ENCODE results near the gene TRPC5OS.

Gene TRPC5OS

DNA sequence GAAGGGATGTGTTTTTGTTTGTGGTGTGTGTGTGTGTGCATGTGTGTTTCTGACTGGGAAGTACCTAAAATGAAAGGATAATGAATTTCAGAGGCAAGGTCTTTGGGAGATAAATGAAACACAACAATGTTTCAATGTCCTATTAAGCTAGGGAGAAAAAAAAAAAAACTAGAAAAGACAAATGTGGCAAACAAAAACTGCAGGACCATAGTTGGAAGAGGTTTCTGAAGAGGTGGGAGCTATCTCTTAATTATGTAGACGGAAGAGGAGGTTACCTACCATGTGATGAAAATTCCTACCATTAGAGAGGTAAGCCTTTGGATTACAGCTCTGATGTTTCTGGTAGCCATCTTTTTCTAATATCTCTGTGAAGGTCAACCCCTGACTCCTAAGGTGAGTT is at the start of gene TRPC5OS:
Gene TRPC5OS, plus strand, starts transcription at position 301 of the 400 bp plus-strand sequence. CDS start 25,669 bp downstream, outside the sequence.
- DNase-seq (ENCODE audit: low read depth) = no peak

DNA sequence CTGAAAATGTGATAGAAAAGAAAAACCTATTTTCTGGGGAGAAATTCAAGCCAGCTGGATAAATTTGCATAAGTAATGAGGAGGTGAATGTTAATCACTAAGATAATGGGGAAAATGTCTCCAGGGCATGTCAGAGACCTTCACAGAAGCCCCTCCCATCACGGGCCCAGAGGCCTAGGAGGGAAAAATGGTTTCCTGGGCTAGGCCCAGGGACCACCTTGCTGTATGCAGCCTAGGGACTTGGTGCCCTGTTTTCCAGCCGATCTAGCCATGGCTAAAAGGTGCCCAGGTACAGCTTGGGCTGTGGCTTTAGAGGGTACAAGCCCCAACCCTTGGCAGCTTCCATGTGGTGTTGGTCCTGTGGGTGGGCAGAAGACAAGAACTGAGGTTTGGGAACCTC is 46.6 kb upstream of the TRPC5OS start:
- no peak for DNase-seq (ENCODE audit: low read depth)

- DNase-seq (ENCODE audit: low read depth) = no peak
These were observed 45.4 kb upstream of the TRPC5OS start for GRCh38 chrX:111830571-111830970.

GRCh38 chrX:111831343-111831742 is 44.6 kb upstream of the TRPC5OS start:
- DNase-seq (ENCODE audit: low read depth) = no peak

GRCh38 chrX:111837197-111837596 is 38.8 kb upstream of the TRPC5OS start:
- no peak for DNase-seq (ENCODE audit: low read depth)

GRCh38 chrX:111847491-111848133 is 28.4 kb upstream of the TRPC5OS start:
- no peak for DNase-seq (ENCODE audit: low read depth)

- no peak for DNase-seq (ENCODE audit: low read depth)
These were observed 27.4 kb upstream of the TRPC5OS start for GRCh38 chrX:111848541-111848940.

DNA sequence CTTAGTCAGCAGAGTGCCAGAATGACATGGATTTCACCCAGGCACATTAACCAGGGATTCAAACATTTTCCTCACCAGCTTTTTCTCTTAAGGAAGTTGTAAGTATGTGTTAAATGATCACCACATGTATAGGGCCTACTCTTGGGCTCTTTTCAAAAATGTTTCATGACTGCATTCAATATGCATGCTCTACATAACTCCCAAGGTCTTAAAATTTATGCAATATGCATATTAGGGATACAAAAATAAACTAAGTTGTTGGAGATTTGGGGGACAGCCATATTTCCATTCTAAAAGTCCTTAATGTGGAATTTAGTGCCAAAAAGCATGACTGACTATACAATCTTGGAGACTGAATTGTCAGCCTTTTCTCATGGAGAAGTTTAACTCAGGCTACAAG is 25.0 kb upstream of the TRPC5OS start:
- no peak for DNase-seq (ENCODE audit: low read depth)

DNA sequence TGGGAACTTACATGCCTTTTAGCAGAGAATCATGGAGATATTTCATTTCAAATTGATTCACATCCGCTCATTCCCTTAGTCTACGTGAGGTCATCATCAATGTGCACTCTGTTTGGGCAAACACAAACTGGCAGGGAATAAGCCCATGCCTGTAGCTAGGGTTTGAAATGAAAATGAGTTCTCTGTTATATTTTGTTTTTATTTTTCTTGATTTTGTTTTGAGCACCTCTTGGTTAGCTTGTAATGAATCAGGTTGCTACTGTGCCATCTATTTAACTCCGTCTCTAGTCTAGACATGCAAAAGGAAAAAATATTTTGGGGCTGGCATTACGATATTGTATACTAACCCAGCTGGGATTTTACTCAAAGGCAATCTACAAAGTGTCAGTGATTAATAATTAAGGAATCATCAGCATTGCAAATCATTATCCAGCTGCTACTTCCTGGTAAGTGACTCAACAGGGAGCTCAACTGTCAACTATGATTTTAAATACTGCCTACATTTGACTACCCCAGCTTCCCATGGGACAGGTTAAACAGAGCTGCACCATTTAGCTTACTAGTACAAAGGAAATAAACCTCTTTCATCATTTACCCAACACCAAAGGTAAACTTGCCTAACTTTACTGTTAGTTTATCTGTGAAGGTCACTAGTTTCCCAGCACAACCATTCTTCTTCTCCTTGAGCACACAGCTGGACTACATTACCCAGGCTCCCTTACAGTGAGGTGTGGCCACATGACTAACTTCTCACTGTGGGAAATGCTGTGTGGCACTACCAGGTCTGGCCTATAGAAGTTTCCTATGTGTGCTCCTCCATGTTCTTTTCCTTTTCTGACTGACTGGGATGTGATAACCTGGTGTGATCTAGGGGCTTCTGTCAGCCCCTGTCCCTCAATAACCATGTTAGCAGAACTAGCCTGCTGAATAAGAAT is 21.2 kb upstream of the TRPC5OS start:
- no peak for DNase-seq (ENCODE audit: low read depth)

- DNase-seq (ENCODE audit: low read depth) = no peak
These were observed 18.4 kb upstream of the TRPC5OS start for GRCh38 chrX:111857534-111858060.

- no peak for DNase-seq (ENCODE audit: low read depth)
These were observed 14.4 kb upstream of the TRPC5OS start for GRCh38 chrX:111861605-111862004.

DNA sequence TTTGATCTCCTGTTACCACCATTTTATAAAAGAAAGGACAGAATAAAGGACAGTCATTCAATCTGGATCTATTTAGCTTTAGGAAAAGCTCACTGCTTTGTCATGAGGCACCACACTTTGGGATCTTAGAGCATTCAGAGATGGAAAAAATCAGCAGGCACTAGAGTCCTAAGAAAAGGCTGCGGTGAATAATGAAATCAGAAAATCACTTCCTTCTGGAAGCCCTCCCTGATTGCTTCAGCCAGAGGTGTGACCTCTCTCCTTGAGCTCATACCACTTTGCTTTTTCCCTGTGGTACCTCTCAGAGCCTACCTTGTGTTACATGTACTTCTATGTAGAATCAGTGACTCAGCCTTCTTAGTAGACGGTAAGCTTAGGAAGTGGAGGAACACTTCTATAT is 8.7 kb upstream of the TRPC5OS start:
- DNase-seq (ENCODE audit: low read depth) = no peak

DNA sequence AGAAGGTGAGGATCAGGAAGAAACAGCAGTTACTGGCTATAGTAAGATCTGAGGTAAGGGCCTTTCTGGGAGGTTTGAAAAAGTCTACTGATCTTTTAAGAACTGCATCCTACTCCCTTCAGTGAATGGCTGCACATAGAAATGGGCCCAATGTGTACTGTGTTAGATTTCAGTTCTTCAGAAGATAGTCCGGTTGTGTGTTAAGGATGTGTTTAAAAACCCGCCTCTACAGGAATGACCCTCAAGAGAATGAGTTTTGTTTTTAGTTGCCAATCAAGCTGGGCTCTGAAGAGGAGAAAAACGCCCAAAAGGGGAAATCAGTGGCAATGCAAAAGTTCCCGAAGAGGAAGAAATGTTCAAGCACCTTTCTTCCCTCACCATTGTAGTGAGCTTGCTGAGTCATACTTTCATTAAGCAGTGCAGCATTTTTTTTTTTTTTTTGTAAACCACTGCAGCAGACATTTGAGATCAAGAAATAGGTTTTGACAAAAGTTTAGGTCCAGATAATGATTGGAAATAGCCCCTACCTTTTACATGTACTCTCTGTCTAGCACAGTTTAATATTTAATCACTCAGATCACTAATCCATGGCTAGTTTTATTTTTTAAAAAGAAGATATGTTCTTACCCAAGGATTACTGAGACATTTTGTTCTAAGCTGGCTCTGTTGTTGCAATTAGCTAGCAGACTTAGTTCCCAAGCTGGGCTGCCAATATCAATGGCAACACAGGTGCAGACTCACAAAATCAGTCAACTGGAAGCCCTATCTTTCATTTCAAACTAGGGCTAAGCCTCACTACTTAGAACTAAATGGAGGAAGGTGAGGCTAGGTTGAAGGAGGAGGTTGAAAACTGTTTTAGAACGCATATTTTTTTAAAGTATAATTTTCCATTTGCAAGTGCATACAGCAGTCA is 7.0 kb upstream of the TRPC5OS start:
- DNase-seq (ENCODE audit: low read depth) = no peak

DNA sequence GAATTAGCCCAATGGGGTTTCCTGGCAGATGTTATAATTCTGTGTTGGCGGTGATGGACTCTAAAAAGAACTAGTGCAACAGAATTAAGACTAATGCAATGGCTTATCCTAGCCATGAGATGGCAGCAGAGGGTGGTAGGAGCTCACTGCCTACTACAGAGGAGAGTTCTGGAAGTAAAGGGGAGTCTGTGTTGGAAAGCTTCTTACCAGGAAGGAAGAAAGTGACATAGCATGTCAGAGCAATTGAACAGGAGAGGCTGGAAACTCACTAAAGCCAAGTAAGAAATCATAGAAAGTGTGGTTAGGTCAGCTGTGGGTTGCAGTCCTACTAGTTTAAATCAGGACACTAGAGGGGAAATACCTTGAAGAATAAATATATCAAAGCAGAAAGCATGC is 6.3 kb upstream of the TRPC5OS start:
- peak; percentile 24 for DNase-seq (ENCODE audit: low read depth)

DNA sequence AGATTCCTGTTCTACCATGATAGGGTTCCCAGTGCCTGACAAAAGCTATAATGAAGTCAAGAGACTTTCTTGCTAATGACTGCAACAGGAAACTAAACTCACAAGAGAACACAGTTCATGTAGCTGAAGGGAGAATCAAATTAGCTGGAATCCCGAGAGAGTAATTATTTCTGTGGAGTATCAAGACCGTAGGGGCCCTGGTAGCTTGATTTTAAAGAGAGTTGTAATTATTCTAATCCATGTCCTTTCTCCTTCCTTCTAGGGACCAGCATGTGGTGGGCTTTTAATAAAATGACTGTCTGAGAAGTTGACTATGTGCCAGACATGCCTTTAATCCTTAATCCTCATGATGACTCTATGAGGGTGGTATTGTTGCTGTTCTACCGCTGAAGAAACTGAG is 1.7 kb upstream of the TRPC5OS start:
- DNase-seq (ENCODE audit: low read depth) = no peak

DNA sequence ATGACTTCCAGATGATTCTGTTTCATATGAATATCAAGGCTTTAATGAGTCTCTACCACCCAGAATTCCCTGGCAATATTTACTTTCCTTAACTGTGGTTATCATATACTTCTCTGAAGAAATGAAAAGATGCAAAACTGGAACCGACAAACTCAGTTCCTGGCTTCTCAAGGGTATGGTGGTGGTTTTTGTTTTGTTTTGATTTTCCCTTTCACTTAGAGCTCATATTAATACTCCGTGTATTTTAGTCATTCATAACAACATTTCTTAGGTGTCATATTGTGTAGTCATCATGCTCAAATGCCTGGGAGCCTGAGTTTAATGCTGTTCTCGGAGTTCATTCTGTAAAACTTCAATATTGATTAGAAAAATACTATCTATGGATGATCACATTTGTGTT is 665 bp downstream of the TRPC5OS start:
- DNase-seq (ENCODE audit: low read depth) = no peak

DNA sequence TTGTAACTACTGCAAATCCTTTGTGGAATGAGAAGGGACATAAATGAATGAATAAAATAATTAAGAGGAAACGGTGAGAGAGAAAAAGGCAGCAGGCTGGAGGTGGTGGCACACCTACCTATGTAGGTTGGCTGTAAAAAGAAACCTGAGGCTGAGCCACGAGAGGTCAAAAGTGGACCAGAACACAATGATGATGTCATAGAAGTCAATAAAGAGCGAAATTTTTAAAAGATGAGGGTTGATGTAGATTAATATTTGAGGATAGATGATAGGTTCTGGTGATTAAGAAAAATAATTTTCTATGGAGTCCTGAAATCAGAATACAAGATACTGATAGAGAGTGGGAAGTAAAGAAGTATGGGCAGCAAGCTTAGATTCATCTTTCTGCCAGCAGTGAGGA is 1.7 kb downstream of the TRPC5OS start:
- no peak for DNase-seq (ENCODE audit: low read depth)

DNA sequence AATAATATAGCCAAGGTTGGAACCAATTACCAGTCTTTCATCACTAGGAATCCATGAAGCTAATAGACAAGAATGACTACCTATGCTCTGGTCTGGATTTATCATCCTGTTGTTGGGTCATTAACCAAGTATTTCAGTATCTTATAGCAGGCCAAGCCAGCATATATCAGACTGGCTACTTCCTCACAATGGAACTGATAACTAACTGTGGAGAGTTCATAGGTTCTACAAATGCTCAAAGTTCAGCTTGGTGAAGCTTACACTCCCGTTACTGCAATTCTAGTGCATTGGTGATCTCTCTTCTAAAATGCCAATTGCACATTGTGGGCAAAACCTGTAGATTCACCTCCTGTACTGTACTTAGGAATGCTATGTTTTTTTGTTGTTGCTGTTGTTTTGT is 4.8 kb downstream of the TRPC5OS start:
- DNase-seq (ENCODE audit: low read depth) = no peak

DNA sequence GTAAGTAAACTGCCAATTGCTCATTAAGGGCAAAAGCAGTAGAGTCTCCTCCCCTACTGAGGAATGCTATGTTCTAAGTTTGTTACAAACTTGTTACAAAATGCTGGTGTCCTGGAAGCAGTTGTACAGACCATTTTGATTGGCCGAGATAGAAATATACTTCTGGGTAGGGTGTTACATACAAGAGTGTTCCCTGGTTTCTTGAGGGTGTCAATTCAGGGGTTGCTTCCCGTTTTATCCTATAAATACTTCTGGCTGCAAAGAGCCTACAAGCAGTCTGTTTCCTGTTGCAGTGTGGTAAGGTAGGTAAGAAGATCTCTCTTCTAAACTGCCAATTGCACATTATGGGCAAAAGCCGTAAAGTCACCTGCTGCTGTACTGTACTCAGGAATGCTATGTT is 5.7 kb downstream of the TRPC5OS start:
- no peak for DNase-seq (ENCODE audit: low read depth)

DNA sequence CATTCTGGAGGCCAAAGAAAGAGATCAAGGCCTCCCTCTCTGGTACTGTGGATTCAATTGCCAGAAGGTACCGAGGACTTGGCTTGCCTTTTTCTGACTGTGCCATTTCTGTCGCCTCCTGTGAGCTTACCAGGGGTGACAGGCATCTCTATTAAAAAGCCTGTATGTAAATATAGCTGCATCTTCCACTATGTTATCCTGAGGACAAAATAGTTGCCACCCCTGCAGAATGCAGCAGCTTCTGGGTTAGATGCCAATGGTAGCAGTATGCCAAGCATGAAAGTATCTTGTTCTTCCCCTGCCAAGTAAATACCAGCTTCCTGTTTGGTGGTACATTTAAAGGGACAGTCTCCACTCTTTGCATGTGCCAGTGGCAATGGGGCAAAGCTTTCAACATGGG is 10.7 kb downstream of the TRPC5OS start:
- no peak for DNase-seq (ENCODE audit: low read depth)

DNA sequence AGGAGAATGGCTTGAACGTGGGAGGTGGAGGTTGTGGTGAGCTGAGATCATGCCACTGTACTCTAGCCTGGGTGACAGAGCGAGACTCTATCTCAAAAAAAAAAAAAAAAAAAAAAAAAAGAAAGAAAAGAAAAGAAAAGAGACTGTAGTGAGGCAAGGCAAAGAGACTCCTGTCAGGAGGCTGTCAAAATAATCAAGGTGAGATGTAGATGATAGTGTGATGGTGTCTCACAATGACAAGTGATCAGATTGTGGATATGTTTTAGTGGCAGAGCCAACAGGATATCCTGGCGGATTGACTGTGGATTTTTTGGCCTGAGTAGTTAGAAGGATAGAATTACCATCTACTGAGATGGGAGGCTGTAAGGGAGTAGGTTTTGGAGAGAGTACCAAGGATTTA is 12.6 kb downstream of the TRPC5OS start:
- DNase-seq (ENCODE audit: low read depth) = no peak

GRCh38 chrX:111892375-111892774 is 16.4 kb downstream of the TRPC5OS start:
- no peak for DNase-seq (ENCODE audit: low read depth)

Data from EH (cell line).